Astrocyte (in vitro differentiated cells and primary cell): Measurements from ENCODE around the gene SCGB3A2. TPM values are rescaled to one million over a fixed set of nuclear protein-coding genes. Genes with fewer than 3 reads are reported as not detected.

ENCODE experiments used
- DNase-seq: peaks from one replicate; pipeline ENCODE4 v3.0.0-alpha.2; 2010; ENCODE audit warnings: low read depth
- FAIRE-seq: peaks from 2 replicates; lab custom pipeline; 2011; peaks lifted over from hg19 to GRCh38; lab: Jason Lieb, UNC
- H2AFZ ChIP-seq: 2 replicates; pipeline ENCODE4 v1.6.0; 2012; ENCODE audit warnings: low read depth, low read length, inconsistent platforms
- H3K27ac ChIP-seq: 2 replicates; pipeline ENCODE4 v1.5.1; 2011; ENCODE audit warnings: low read depth, low read length, inconsistent platforms
- H3K27me3 ChIP-seq: 2 replicates; pipeline ENCODE4 v1.6.0; 2011; ENCODE audit warnings: low read length, inconsistent platforms; ENCODE audit not compliant: insufficient read depth
- H3K36me3 ChIP-seq: 2 replicates; pipeline ENCODE4 v1.5.1; 2011; ENCODE audit warnings: low read length, inconsistent platforms; ENCODE audit not compliant: insufficient read depth
- H3K4me1 ChIP-seq: 2 replicates; pipeline ENCODE4 v1.5.1; 2011; ENCODE audit warnings: low read length, inconsistent platforms; ENCODE audit not compliant: insufficient read depth
- H3K4me2 ChIP-seq: 2 replicates; pipeline ENCODE4 v1.6.0; 2012; ENCODE audit warnings: low read length, inconsistent platforms
- H3K4me3 ChIP-seq: 2 replicates; pipeline ENCODE4 v1.5.1; 2011; ENCODE audit warnings: low read depth, mild to moderate bottlenecking, low read length, inconsistent platforms; ENCODE audit not compliant: insufficient read depth
- H3K79me2 ChIP-seq: 2 replicates; pipeline ENCODE4 v1.6.0; 2012; ENCODE audit warnings: mild to moderate bottlenecking, low read length, inconsistent platforms; ENCODE audit not compliant: insufficient read depth
- H3K9ac ChIP-seq: 2 replicates; pipeline ENCODE4 v1.6.0; 2012; ENCODE audit warnings: mild to moderate bottlenecking, low read length, inconsistent platforms
- H3K9me3 ChIP-seq: 2 replicates; pipeline ENCODE4 v1.5.1; 2012; ENCODE audit warnings: low read depth, mild to moderate bottlenecking, low read length, inconsistent platforms; ENCODE audit not compliant: insufficient read depth
- H4K20me1 ChIP-seq: 2 replicates; pipeline ENCODE4 v1.6.0; 2012; ENCODE audit warnings: low read length, inconsistent platforms; ENCODE audit not compliant: insufficient read depth
- H3K27ac Mint-ChIP-seq: one replicate; pipeline ENCODE4 v1.8.0; 2021; ENCODE audit warnings: mild to moderate bottlenecking, mixed read lengths; ENCODE audit not compliant: unreplicated experiment
- H3K27me3 Mint-ChIP-seq: one replicate; pipeline ENCODE4 v1.8.0; 2021; ENCODE audit warnings: low read depth, mixed read lengths; ENCODE audit not compliant: unreplicated experiment
- H3K36me3 Mint-ChIP-seq: one replicate; pipeline ENCODE4 v1.8.0; 2021; ENCODE audit warnings: low read depth, mixed read lengths; ENCODE audit not compliant: unreplicated experiment
- H3K4me1 Mint-ChIP-seq: one replicate; pipeline ENCODE4 v1.8.0; 2021; ENCODE audit warnings: low read depth, mixed read lengths; ENCODE audit not compliant: unreplicated experiment
- H3K4me3 Mint-ChIP-seq: one replicate; pipeline ENCODE4 v1.8.0; 2021; ENCODE audit warnings: mild to moderate bottlenecking, moderate library complexity, mixed read lengths; ENCODE audit not compliant: unreplicated experiment
- H3K9me3 Mint-ChIP-seq: one replicate; pipeline ENCODE4 v1.8.0; 2021; ENCODE audit warnings: mild to moderate bottlenecking, mixed read lengths; ENCODE audit not compliant: unreplicated experiment
- EZH2 ChIP-seq: IDR thresholded peaks from 2 replicates; pipeline ENCODE4 v1.6.1; 2012; ENCODE audit warnings: mild to moderate bottlenecking, low read length, inconsistent platforms; ENCODE audit not compliant: insufficient read depth
- total RNA-seq: library from RNA; stranded (reverse); gene quantifications from 2 replicates; pipeline ENCODE4 v1.2.1, GENCODE V29; 2021
- TF ChIP-seq, protein P1 (sequence below): IDR thresholded peaks from 2 replicates; pipeline ENCODE4 v1.5.1; 2011; ENCODE audit warnings: low read depth, mild to moderate bottlenecking, inconsistent platforms, low read length, moderate library complexity; ENCODE audit not compliant: insufficient read depth

The SCGB3A2 gene
- total RNA-seq, 1 donor from 2014 or later = 0.59 TPM

DNA sequence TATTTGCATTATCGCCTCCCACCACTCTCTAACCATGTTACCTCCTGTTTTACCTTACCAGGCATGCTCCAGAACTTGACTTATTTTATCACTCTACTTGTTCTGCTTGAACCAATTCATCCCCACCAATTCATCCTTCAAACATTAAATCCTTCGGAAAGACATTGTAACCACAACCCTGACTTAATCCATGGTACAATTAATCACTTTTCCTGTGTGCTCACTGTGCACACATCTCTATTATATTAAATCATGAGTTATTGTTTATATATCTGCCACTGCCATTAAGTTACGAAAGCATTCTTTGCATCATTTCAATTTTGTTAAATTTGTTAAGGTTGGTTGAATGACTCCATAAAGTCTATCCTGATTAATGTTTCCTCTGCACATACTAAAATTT, 35.3 kb downstream of the SCGB3A2 start:
- peaks cover 8% of the 10 kb centered on the region for H3K4me1 Mint-ChIP-seq

DNA sequence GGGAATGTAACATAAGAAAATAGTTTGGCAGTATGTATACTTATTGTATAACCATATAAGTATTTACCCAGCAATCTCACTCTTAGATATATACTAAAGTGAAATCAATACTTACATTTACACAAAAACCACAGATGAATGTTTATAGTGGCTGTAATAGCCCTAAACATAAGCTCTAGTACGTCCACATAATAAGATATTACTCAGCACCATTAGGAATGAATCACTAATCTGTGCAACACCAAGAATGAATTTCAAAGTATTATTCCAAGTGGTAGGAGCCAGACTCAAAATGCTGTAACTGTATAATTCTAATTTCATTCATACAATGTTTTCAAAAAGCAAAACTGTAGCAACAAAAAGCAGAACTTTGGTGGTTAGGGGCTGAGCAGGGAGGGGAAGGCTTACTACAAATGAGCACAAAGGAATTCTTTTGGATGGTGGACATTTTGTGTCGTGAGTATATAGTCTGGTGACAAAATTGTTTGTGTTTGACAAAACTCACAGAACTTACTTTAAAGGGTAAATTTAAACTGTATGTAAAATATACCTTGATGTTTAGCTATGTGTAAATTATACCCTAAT, 39.7 kb downstream of the SCGB3A2 start:
- H3K4me3 ChIP-seq = no peak overlapping the region
- H2AFZ ChIP-seq = no peak overlapping the region
- no peaks in the 10 kb centered on the region for H3K36me3 ChIP-seq
- H3K27me3 ChIP-seq = no peaks in the 10 kb centered on the region
- peak; percentile 58 for DNase-seq
- peaks cover 8% of the 10 kb centered on the region for H3K4me1 ChIP-seq
- H3K4me2 ChIP-seq = peak overlapping the region; percentile 6
- H3K79me2 ChIP-seq = no peaks in the 10 kb centered on the region
- no peak overlapping the region for H3K4me3 Mint-ChIP-seq
- no peak overlapping the region for H3K9ac ChIP-seq
- peaks cover 25% of the 10 kb centered on the region for H3K4me1 Mint-ChIP-seq
- H3K36me3 Mint-ChIP-seq = no peaks in the 10 kb centered on the region
- TF ChIP-seq, protein P1, sequence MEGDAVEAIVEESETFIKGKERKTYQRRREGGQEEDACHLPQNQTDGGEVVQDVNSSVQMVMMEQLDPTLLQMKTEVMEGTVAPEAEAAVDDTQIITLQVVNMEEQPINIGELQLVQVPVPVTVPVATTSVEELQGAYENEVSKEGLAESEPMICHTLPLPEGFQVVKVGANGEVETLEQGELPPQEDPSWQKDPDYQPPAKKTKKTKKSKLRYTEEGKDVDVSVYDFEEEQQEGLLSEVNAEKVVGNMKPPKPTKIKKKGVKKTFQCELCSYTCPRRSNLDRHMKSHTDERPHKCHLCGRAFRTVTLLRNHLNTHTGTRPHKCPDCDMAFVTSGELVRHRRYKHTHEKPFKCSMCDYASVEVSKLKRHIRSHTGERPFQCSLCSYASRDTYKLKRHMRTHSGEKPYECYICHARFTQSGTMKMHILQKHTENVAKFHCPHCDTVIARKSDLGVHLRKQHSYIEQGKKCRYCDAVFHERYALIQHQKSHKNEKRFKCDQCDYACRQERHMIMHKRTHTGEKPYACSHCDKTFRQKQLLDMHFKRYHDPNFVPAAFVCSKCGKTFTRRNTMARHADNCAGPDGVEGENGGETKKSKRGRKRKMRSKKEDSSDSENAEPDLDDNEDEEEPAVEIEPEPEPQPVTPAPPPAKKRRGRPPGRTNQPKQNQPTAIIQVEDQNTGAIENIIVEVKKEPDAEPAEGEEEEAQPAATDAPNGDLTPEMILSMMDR = no peak
- TF ChIP-seq EZH2 = no peak
- H3K9me3 ChIP-seq = no peaks in the 10 kb centered on the region
- H3K27ac ChIP-seq = no peak overlapping the region
- no peaks in the 10 kb centered on the region for H3K9me3 Mint-ChIP-seq
- no peaks in the 10 kb centered on the region for H3K27me3 Mint-ChIP-seq
- FAIRE-seq = no peak
- H3K27ac Mint-ChIP-seq = peak overlapping the region; percentile 72
- H4K20me1 ChIP-seq = no peaks in the 10 kb centered on the region

More for the DNA sequence above, 35.3 kb downstream of the SCGB3A2 start:
- TF ChIP-seq, protein P1 = no peak
- TF ChIP-seq EZH2 = no peak
- H3K4me1 ChIP-seq = peaks cover 6% of the 10 kb centered on the region
- no peak overlapping the region for H3K4me2 ChIP-seq
- FAIRE-seq (no peak), DNase-seq (peak; percentile 60)
- no peak overlapping the region for H3K4me3 Mint-ChIP-seq
- no peaks in the 10 kb centered on the region for H3K36me3 ChIP-seq
- no peak overlapping the region for H3K9ac ChIP-seq
- H3K9me3 Mint-ChIP-seq = no peaks in the 10 kb centered on the region
- H2AFZ ChIP-seq = no peak overlapping the region
- no peaks in the 10 kb centered on the region for H3K36me3 Mint-ChIP-seq
- no peak overlapping the region for H3K27ac ChIP-seq
- H3K9me3 ChIP-seq = no peaks in the 10 kb centered on the region
- H3K27ac Mint-ChIP-seq = no peak overlapping the region
- H3K27me3 Mint-ChIP-seq = no peaks in the 10 kb centered on the region
- H3K79me2 ChIP-seq = no peaks in the 10 kb centered on the region
- H3K27me3 ChIP-seq = no peaks in the 10 kb centered on the region
- H3K4me3 ChIP-seq = no peak overlapping the region
- no peaks in the 10 kb centered on the region for H4K20me1 ChIP-seq

- TF ChIP-seq, protein P1 = no peak
- TF ChIP-seq EZH2 = no peak
- Histone ChIP-seq H3K9ac (no peak overlapping the region), H2AFZ (no peak overlapping the region), H3K4me1 (peaks cover 8% of the 10 kb centered on the region), H3K9me3 (no peaks in the 10 kb centered on the region), H3K4me3 (no peak overlapping the region), H3K27ac (no peak overlapping the region), H3K36me3 (no peaks in the 10 kb centered on the region), H3K79me2 (no peaks in the 10 kb centered on the region), H4K20me1 (no peaks in the 10 kb centered on the region), H3K4me2 (no peak overlapping the region), H3K27me3 (no peaks in the 10 kb centered on the region)
- Mint-ChIP-seq H3K27ac (peak overlapping the region; percentile 49), H3K4me1 (peaks cover 25% of the 10 kb centered on the region), H3K4me3 (peak overlapping the region; percentile 21), H3K9me3 (no peaks in the 10 kb centered on the region), H3K36me3 (no peaks in the 10 kb centered on the region), H3K27me3 (no peaks in the 10 kb centered on the region)
- DNase-seq = no peak
- FAIRE-seq = no peak
Observed at GRCh38 chr5:147918899-147919298, 40.4 kb downstream of the SCGB3A2 start.
